SK-N-SH treated with all-trans-retinoic acid at 6 μM for 48 hours (cell line): ENCODE measurements around the gene TTLL10.

Experiments
- ATAC-seq: fragments of 200-7000 bp; cut with Tn5 transposase; 3 replicates; pipeline ENCODE4 v1.9.1; 2020; ENCODE audit warnings: mild to moderate bottlenecking, moderate library complexity
- ARNTL ChIP-seq: fragments of 450-650 bp; formaldehyde crosslinking; IDR thresholded peaks from 2 replicates; pipeline ENCODE4 v1.5.0; 2020; ENCODE audit warnings: low read depth, mild to moderate bottlenecking, moderate library complexity, borderline replicate concordance
- CSDC2 ChIP-seq: fragments of 250-450 bp; sonication (Bioruptor Pico); IDR thresholded peaks from 2 replicates; pipeline ENCODE4 v1.5.0; 2020; ENCODE audit warnings: mild to moderate bottlenecking, moderate library complexity
- ESRRG ChIP-seq: fragments of 250-450 bp; sonication (Bioruptor Pico); IDR thresholded peaks from 2 replicates; pipeline ENCODE4 v1.6.1; 2021; ENCODE audit warnings: mild to moderate bottlenecking
- GLIS3 ChIP-seq: fragments of 250-450 bp; sonication (Bioruptor Pico); IDR thresholded peaks from 2 replicates; pipeline ENCODE4 v1.5.0; 2020; ENCODE audit warnings: mild to moderate bottlenecking, moderate library complexity
- ISL1 ChIP-seq: fragments of 250-450 bp; sonication (Bioruptor Pico); IDR thresholded peaks from 2 replicates; pipeline ENCODE4 v2.1.2; 2022; ENCODE audit warnings: mild to moderate bottlenecking, moderate library complexity
- OSR1 ChIP-seq: fragments of 250-450 bp; sonication (Bioruptor Pico); IDR thresholded peaks from 2 replicates; pipeline ENCODE4 v1.8.0; 2022; ENCODE audit warnings: moderate library complexity, mild to moderate bottlenecking, inconsistent platforms
- PATZ1 ChIP-seq: fragments of 250-450 bp; sonication (Bioruptor Pico); IDR thresholded peaks from 2 replicates; pipeline ENCODE4 v1.8.0; 2020; ENCODE audit warnings: mild to moderate bottlenecking, moderate library complexity, borderline replicate concordance
- POU6F1 ChIP-seq: fragments of 250-450 bp; sonication (Bioruptor Pico); IDR thresholded peaks from 2 replicates; pipeline ENCODE4 v1.8.0; 2021; ENCODE audit warnings: low read depth, mild to moderate bottlenecking, moderate library complexity, borderline replicate concordance
- PPARA ChIP-seq: fragments of 250-450 bp; sonication (Bioruptor Pico); IDR thresholded peaks from 2 replicates; pipeline ENCODE4 v1.5.0; 2020; ENCODE audit warnings: mild to moderate bottlenecking, borderline replicate concordance
- RARB ChIP-seq: fragments of 250-450 bp; sonication (Bioruptor Pico); IDR thresholded peaks from 2 replicates; pipeline ENCODE4 v1.8.0; 2021; ENCODE audit warnings: mild to moderate bottlenecking, moderate library complexity
- SNAI2 ChIP-seq: fragments of 250-450 bp; sonication (Bioruptor Pico); IDR thresholded peaks from 2 replicates; pipeline ENCODE4 v1.5.0; 2020; ENCODE audit warnings: mild to moderate bottlenecking, moderate library complexity
- TCF4 ChIP-seq: fragments of 250-450 bp; sonication (Bioruptor Pico); IDR thresholded peaks from 2 replicates; pipeline ENCODE4 v1.8.0; 2021; ENCODE audit warnings: mild to moderate bottlenecking, moderate library complexity, borderline replicate concordance
- TOX ChIP-seq: fragments of 250-450 bp; sonication (Bioruptor Pico); IDR thresholded peaks from 2 replicates; pipeline ENCODE4 v1.8.0; 2021; ENCODE audit warnings: mild to moderate bottlenecking, moderate library complexity, borderline replicate concordance
- TSHZ2 ChIP-seq: fragments of 250-450 bp; sonication (Bioruptor Pico); IDR thresholded peaks from 2 replicates; pipeline ENCODE4 v1.5.0; 2020; ENCODE audit warnings: mild to moderate bottlenecking, moderate library complexity
- ZC3H10 ChIP-seq: fragments of 250-450 bp; sonication (Bioruptor Pico); IDR thresholded peaks from 2 replicates; pipeline ENCODE4 v1.5.1; 2021; ENCODE audit warnings: mild to moderate bottlenecking, moderate library complexity
- ZFP30 ChIP-seq: fragments of 450-650 bp; formaldehyde crosslinking; IDR thresholded peaks from 2 replicates; pipeline ENCODE4 v1.5.0; 2022; ENCODE audit warnings: mild to moderate bottlenecking, moderate library complexity
- ZNF565 ChIP-seq: fragments of 450-650 bp; formaldehyde crosslinking; conservative IDR thresholded peaks from 2 replicates; pipeline ENCODE4 v1.5.0; 2020; ENCODE audit warnings: low read depth, mild to moderate bottlenecking, moderate library complexity
- ZNF70 ChIP-seq: fragments of 450-650 bp; formaldehyde crosslinking; IDR thresholded peaks from 2 replicates; pipeline ENCODE4 v1.5.0; 2020; ENCODE audit warnings: mild to moderate bottlenecking, moderate library complexity
- ZNF8 ChIP-seq: fragments of 450-650 bp; formaldehyde crosslinking; IDR thresholded peaks from 2 replicates; pipeline ENCODE4 v1.5.0; 2020; ENCODE audit warnings: mild to moderate bottlenecking, moderate library complexity
- TF ChIP-seq, protein P1 (sequence below): fragments of 250-450 bp; sonication (Bioruptor Pico); IDR thresholded peaks from 2 replicates; pipeline ENCODE4 v1.5.1; 2021; ENCODE audit warnings: mild to moderate bottlenecking, moderate library complexity
- TF ChIP-seq, protein P2 (sequence below): fragments of 250-450 bp; sonication (Bioruptor Pico); IDR thresholded peaks from 2 replicates; pipeline ENCODE4 v1.5.1; 2020; ENCODE audit warnings: low read depth, mild to moderate bottlenecking, moderate library complexity

Gene TTLL10

DNA sequence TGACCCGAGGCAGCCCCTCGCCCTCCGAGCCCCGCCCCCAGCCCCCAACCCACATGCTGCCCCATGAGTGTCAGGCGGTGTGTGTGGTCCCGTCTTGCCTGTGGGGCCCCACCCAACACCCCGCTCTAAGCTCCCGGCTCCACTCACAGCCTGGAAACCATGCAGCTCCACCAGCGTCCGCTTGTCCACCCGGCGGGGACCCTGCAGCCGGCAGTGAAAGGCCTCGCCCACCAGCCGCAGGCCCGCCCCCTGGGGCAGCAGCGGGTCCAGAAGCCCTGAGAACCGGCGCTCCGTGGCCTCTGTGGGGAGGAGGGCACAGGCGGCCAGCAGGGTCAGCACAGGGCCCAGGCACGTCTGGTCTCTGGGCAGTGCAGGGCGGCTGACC lies 70.1 kb downstream of the TTLL10 start:
- TF ChIP-seq PPARA (CRISPR knock-in tag), result no peak
- no peak for TF ChIP-seq TCF4 (CRISPR knock-in tag)
- TF ChIP-seq ESRRG (CRISPR knock-in tag), result no peak
- TF ChIP-seq ISL1 (CRISPR knock-in tag), result no peak
- TF ChIP-seq ARNTL, result no peak
- ATAC-seq, result no peak

- TF ChIP-seq PATZ1 (CRISPR knock-in tag) (no peak), TSHZ2 (CRISPR knock-in tag) (no peak), RARB (CRISPR knock-in tag) (no peak), TCF4 (CRISPR knock-in tag) (no peak)
- no peak for ATAC-seq
Observed at GRCh38 chr1:1244192-1244811, 70.6 kb downstream of the TTLL10 start.

GRCh38 chr1:1245178-1245816 lies 71.6 kb downstream of the TTLL10 start:
- no peak for TF ChIP-seq TSHZ2 (CRISPR knock-in tag)
- no peak for TF ChIP-seq ISL1 (CRISPR knock-in tag)
- no peak for TF ChIP-seq ESRRG (CRISPR knock-in tag)
- TF ChIP-seq, protein P1, sequence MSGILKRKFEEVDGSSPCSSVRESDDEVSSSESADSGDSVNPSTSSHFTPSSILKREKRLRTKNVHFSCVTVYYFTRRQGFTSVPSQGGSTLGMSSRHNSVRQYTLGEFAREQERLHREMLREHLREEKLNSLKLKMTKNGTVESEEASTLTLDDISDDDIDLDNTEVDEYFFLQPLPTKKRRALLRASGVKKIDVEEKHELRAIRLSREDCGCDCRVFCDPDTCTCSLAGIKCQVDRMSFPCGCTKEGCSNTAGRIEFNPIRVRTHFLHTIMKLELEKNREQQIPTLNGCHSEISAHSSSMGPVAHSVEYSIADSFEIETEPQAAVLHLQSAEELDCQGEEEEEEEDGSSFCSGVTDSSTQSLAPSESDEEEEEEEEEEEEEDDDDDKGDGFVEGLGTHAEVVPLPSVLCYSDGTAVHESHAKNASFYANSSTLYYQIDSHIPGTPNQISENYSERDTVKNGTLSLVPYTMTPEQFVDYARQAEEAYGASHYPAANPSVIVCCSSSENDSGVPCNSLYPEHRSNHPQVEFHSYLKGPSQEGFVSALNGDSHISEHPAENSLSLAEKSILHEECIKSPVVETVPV (CRISPR knock-in tag), result no peak
- no peak for TF ChIP-seq ZFP30 (CRISPR knock-in tag)
- no peak for TF ChIP-seq SNAI2
- no peak for TF ChIP-seq OSR1 (CRISPR knock-in tag)
- no peak for TF ChIP-seq TCF4 (CRISPR knock-in tag)
- TF ChIP-seq ZNF70 (CRISPR knock-in tag), result no peak
- TF ChIP-seq ZC3H10 (CRISPR knock-in tag), result no peak
- TF ChIP-seq GLIS3, result no peak
- TF ChIP-seq RARB (CRISPR knock-in tag), result no peak
- TF ChIP-seq TOX (CRISPR knock-in tag), result no peak
- no peak for TF ChIP-seq POU6F1
- TF ChIP-seq, protein P2, sequence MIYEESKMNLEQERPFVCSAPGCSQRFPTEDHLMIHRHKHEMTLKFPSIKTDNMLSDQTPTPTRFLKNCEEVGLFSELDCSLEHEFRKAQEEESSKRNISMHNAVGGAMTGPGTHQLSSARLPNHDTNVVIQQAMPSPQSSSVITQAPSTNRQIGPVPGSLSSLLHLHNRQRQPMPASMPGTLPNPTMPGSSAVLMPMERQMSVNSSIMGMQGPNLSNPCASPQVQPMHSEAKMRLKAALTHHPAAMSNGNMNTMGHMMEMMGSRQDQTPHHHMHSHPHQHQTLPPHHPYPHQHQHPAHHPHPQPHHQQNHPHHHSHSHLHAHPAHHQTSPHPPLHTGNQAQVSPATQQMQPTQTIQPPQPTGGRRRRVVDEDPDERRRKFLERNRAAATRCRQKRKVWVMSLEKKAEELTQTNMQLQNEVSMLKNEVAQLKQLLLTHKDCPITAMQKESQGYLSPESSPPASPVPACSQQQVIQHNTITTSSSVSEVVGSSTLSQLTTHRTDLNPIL, result no peak
- no peak for TF ChIP-seq PATZ1 (CRISPR knock-in tag)
- no peak for TF ChIP-seq ZNF8 (CRISPR knock-in tag)
- TF ChIP-seq CSDC2 (CRISPR knock-in tag), result no peak
- no peak for TF ChIP-seq ZNF565 (CRISPR knock-in tag)
- no peak for TF ChIP-seq ARNTL
- ATAC-seq, result no peak
